GM23338 (cell line): ENCODE results near the gene SMAD3. TPM values are rescaled to one million over a fixed set of nuclear protein-coding genes. Genes with fewer than 3 reads are reported as not detected.

Experiments used
- ATAC-seq: fragments of 200-7000 bp; cut with Tn5 transposase; 3 replicates; pipeline ENCODE4 v1.9.1; 2020
- DNase-seq: peaks from one replicate; pipeline ENCODE4 v3.0.0-alpha.2; 2015; ENCODE audit warnings: low spot score
- H2AFZ ChIP-seq: fragments of 200-600 bp; sonication (generic); 2 replicates; pipeline ENCODE4 v1.8.0; 2016; ENCODE audit warnings: antibody characterized with exemption, mild to moderate bottlenecking, moderate library complexity
- H3F3A ChIP-seq: fragments of 200-600 bp; sonication (generic); replicated peaks from 2 replicates; pipeline ENCODE4 v1.8.0; 2017; ENCODE audit warnings: antibody characterized with exemption, mixed run types, low read depth
- H3K27ac ChIP-seq: fragments of 200-600 bp; sonication (generic); 2 replicates; pipeline ENCODE4 v1.6.1; 2016; ENCODE audit warnings: low read depth
- H3K27me3 ChIP-seq: fragments of 200-600 bp; sonication (generic); 2 replicates; pipeline ENCODE4 v1.8.0; 2016; ENCODE audit warnings: mild to moderate bottlenecking, mixed run types, moderate library complexity; ENCODE audit not compliant: insufficient read depth
- H3K36me3 ChIP-seq: fragments of 200-600 bp; sonication (generic); 2 replicates; pipeline ENCODE4 v1.8.0; 2016; ENCODE audit warnings: mild to moderate bottlenecking; ENCODE audit not compliant: insufficient read depth
- H3K4me1 ChIP-seq: fragments of 200-600 bp; sonication (generic); 2 replicates; pipeline ENCODE4 v1.8.0; 2016; ENCODE audit warnings: mild to moderate bottlenecking, moderate library complexity; ENCODE audit not compliant: insufficient read depth
- H3K4me2 ChIP-seq: fragments of 200-600 bp; sonication (generic); 2 replicates; pipeline ENCODE4 v1.7.1; 2017; ENCODE audit warnings: mixed run types
- H3K4me3 ChIP-seq: fragments of 200-600 bp; sonication (generic); 2 replicates; pipeline ENCODE4 v1.6.1; 2016; ENCODE audit warnings: mixed run types
- H3K79me2 ChIP-seq: fragments of 200-600 bp; sonication (generic); replicated peaks from 2 replicates; pipeline ENCODE4 v1.8.0; 2017; ENCODE audit warnings: mild to moderate bottlenecking; ENCODE audit not compliant: insufficient read depth
- H3K9me2 ChIP-seq: fragments of 200-600 bp; sonication (generic); 2 replicates; pipeline ENCODE4 v1.8.0; 2017; ENCODE audit not compliant: insufficient read depth
- H4K20me1 ChIP-seq: fragments of 200-600 bp; sonication (generic); replicated peaks from 2 replicates; pipeline ENCODE4 v1.8.0; 2017; ENCODE audit warnings: mild to moderate bottlenecking; ENCODE audit not compliant: insufficient read depth
- H3K27ac Mint-ChIP-seq: 2 replicates; pipeline ENCODE4 v1.8.0; 2020; ENCODE audit warnings: inconsistent platforms, mild to moderate bottlenecking, moderate library complexity, mixed read lengths
- H3K27me3 Mint-ChIP-seq: 3 replicates; pipeline ENCODE4 v1.8.0; 2022; ENCODE audit warnings: low read depth, mild to moderate bottlenecking, moderate library complexity, mixed read lengths, inconsistent platforms; ENCODE audit not compliant: insufficient read depth, poor library complexity
- H3K36me3 Mint-ChIP-seq: 3 replicates; pipeline ENCODE4 v1.8.0; 2021; ENCODE audit warnings: low read depth, mild to moderate bottlenecking, inconsistent platforms, moderate library complexity, mixed read lengths
- H3K4me1 Mint-ChIP-seq: 3 replicates; pipeline ENCODE4 v1.8.0; 2020; ENCODE audit warnings: mild to moderate bottlenecking, inconsistent platforms, mixed read lengths
- H3K4me3 Mint-ChIP-seq: 3 replicates; pipeline ENCODE4 v1.8.0; 2021; ENCODE audit warnings: moderate library complexity, mild to moderate bottlenecking, inconsistent platforms, mixed read lengths
- H3K9me3 Mint-ChIP-seq: 3 replicates; pipeline ENCODE4 v1.8.0; 2020; ENCODE audit warnings: moderate library complexity, mild to moderate bottlenecking, inconsistent platforms, mixed read lengths
- ETS1 ChIP-seq: IDR thresholded peaks from 2 replicates; pipeline ENCODE4 v1.6.1; 2016; ENCODE audit warnings: antibody characterized with exemption
- JUNB ChIP-seq: IDR thresholded peaks from one replicate; pipeline ENCODE4 v1.6.1; 2016; ENCODE audit warnings: antibody characterized with exemption; ENCODE audit not compliant: unreplicated experiment
- ZNF331 ChIP-seq: fragments of 250-450 bp; sonication (Bioruptor Pico); IDR thresholded peaks from 2 replicates; pipeline ENCODE4 v1.5.0; 2020; ENCODE audit warnings: low read depth, mild to moderate bottlenecking, moderate library complexity
- ZNF462 ChIP-seq: fragments of 250-450 bp; sonication (Bioruptor Pico); IDR thresholded peaks from 2 replicates; pipeline ENCODE4 v1.5.0; 2020; ENCODE audit warnings: mild to moderate bottlenecking, moderate library complexity
- polyA plus RNA-seq: library from polyadenylated mRNA; unstranded; fragments of >200 nt; fragmentation: Nextera tagmentation; extraction: Ambion mirVana; gene quantifications from 2 replicates; pipeline ENCODE4 v1.2.1, GENCODE V29; 2016
- total RNA-seq: library from RNA; depleted of rRNA; stranded (reverse); fragments of >200 nt; shearing (Covaris generic); gene quantifications from 2 replicates; pipeline ENCODE4 v1.2.3, GENCODE V29; 2014
- TF ChIP-seq, protein P1 (sequence below), 2 experiments: fragments of 200-600 bp in 1 of 2; sonication (generic) in 1 of 2; conservative IDR thresholded peaks; 2 replicates each; pipeline versions ENCODE4 v1.5.1 to v1.6.1; 2016 to 2017; ENCODE audit warnings: antibody characterized with exemption in 2 of 2, low read depth in 2 of 2, mild to moderate bottlenecking in 2 of 2, moderate library complexity in 1 of 2

The SMAD3 gene
- total and polyA plus RNA-seq, 2 experiments from 2014 or later, result 4.9 to 11.6 TPM

GRCh38 chr15:67032608-67033007, 32.8 kb upstream of the SMAD3 start:
- peaks cover 38% of the 10 kb centered on the region for H3K27me3 ChIP-seq
- ATAC-seq, result no peak

More at GRCh38 chr15:67032608-67033007, 32.8 kb upstream of the SMAD3 start:
- peaks cover 14% of the 10 kb centered on the region for H3K27me3 Mint-ChIP-seq
- H3K79me2 ChIP-seq, result no peaks in the 10 kb centered on the region
- peak overlapping the region; percentile 77; the same call in 1 of the 2 replicates for H3K4me2 ChIP-seq
- H3K27ac ChIP-seq, result no peak overlapping the region
- H3K27ac Mint-ChIP-seq, result no peak overlapping the region
- H2AFZ ChIP-seq, result no peak overlapping the region
- peaks cover 64% of the 10 kb centered on the region for H3K4me1 ChIP-seq
- H3K4me3 Mint-ChIP-seq, result no peak overlapping the region
- no peaks in the 10 kb centered on the region for H3K36me3 Mint-ChIP-seq
- TF ChIP-seq ZNF331 (CRISPR knock-in tag), result no peak
- TF ChIP-seq ZNF462, result no peak
- TF ChIP-seq ETS1, result no peak
- no peak for TF ChIP-seq JUNB
- TF ChIP-seq, protein P1, sequence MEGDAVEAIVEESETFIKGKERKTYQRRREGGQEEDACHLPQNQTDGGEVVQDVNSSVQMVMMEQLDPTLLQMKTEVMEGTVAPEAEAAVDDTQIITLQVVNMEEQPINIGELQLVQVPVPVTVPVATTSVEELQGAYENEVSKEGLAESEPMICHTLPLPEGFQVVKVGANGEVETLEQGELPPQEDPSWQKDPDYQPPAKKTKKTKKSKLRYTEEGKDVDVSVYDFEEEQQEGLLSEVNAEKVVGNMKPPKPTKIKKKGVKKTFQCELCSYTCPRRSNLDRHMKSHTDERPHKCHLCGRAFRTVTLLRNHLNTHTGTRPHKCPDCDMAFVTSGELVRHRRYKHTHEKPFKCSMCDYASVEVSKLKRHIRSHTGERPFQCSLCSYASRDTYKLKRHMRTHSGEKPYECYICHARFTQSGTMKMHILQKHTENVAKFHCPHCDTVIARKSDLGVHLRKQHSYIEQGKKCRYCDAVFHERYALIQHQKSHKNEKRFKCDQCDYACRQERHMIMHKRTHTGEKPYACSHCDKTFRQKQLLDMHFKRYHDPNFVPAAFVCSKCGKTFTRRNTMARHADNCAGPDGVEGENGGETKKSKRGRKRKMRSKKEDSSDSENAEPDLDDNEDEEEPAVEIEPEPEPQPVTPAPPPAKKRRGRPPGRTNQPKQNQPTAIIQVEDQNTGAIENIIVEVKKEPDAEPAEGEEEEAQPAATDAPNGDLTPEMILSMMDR (conservative IDR thresholded peaks at IDR 0.05; ENCODE audit: low read depth in 2 of 2), result no peak
- peaks cover 14% of the 10 kb centered on the region for H3F3A ChIP-seq
- DNase-seq, result no peak
- no peaks in the 10 kb centered on the region for H4K20me1 ChIP-seq
- peak overlapping the region; percentile 52; the same call in 1 of the 2 replicates for H3K4me3 ChIP-seq
- H3K36me3 ChIP-seq, result no peaks in the 10 kb centered on the region
- no peaks in the 10 kb centered on the region for H3K9me3 Mint-ChIP-seq
- H3K9me2 ChIP-seq, result peaks cover 5% of the 10 kb centered on the region; the same call in 1 of the 2 replicates
- peaks cover 37% of the 10 kb centered on the region for H3K4me1 Mint-ChIP-seq
